Endodermal cell (in vitro differentiated cells): ENCODE results near the gene PRR35. TPM values are rescaled to one million over a fixed set of nuclear protein-coding genes. Genes with fewer than 3 reads are reported as not detected.
A peak's percentile ranks its signal among the peaks of the same experiment; 100 is the strongest.

Source experiments
- DNase-seq: peaks from one replicate; pipeline ENCODE4 v3.0.0-alpha.2; 2017
- H3K27ac ChIP-seq: 2 replicates; pipeline ENCODE4 v1.5.1; 2013; ENCODE audit warnings: mild to moderate bottlenecking, low read depth, low read length, moderate library complexity
- H3K27me3 ChIP-seq: 2 replicates; pipeline ENCODE4 v1.6.1; 2013; ENCODE audit warnings: mild to moderate bottlenecking, low read length, moderate library complexity; ENCODE audit not compliant: insufficient read depth, control insufficient read depth, poor library complexity, severe bottlenecking
- H3K36me3 ChIP-seq: 2 replicates; pipeline ENCODE4 v1.7.0; 2013; ENCODE audit warnings: mild to moderate bottlenecking, low read length, moderate library complexity; ENCODE audit not compliant: control insufficient read depth, insufficient read depth
- H3K4me1 ChIP-seq: one replicate; pipeline ENCODE4 v1.7.0; 2013; ENCODE audit warnings: low read length; ENCODE audit not compliant: control insufficient read depth, insufficient read depth
- H3K4me3 ChIP-seq: 2 replicates; pipeline ENCODE4 v1.5.1; 2013; ENCODE audit warnings: mild to moderate bottlenecking, low read length, moderate library complexity
- H3K9ac ChIP-seq: 2 replicates; pipeline ENCODE4 v1.6.1; 2013; ENCODE audit warnings: mild to moderate bottlenecking, low read length, moderate library complexity; ENCODE audit not compliant: poor library complexity, severe bottlenecking; ENCODE audit errors: extremely low read depth
- H3K9me3 ChIP-seq: 2 replicates; pipeline ENCODE4 v1.6.1; 2013; ENCODE audit warnings: mild to moderate bottlenecking, low read length, moderate library complexity; ENCODE audit not compliant: control insufficient read depth
- H3K27ac Mint-ChIP-seq: 2 replicates; pipeline ENCODE4 v1.8.0; 2020; ENCODE audit warnings: mixed read lengths
- H3K27me3 Mint-ChIP-seq: 2 replicates; pipeline ENCODE4 v1.8.0; 2021; ENCODE audit warnings: mild to moderate bottlenecking, mixed read lengths; ENCODE audit not compliant: insufficient read depth
- H3K36me3 Mint-ChIP-seq: 2 replicates; pipeline ENCODE4 v1.8.0; 2020; ENCODE audit warnings: low read depth, mixed read lengths
- H3K4me1 Mint-ChIP-seq: 2 replicates; pipeline ENCODE4 v1.8.0; 2020; ENCODE audit warnings: mixed read lengths
- H3K4me3 Mint-ChIP-seq: 2 replicates; pipeline ENCODE4 v1.8.0; 2020; ENCODE audit warnings: mild to moderate bottlenecking, moderate library complexity, mixed read lengths
- H3K9me3 Mint-ChIP-seq: 2 replicates; pipeline ENCODE4 v1.8.0; 2020; ENCODE audit warnings: mild to moderate bottlenecking, mixed read lengths
- WGBS, 2 experiments: methylation state at CpG; one replicate each; pipeline versions ENCODE4 v1.1.5 to v1.1.7; 2013; ENCODE audit warnings: missing lambda C conversion rate in 2 of 2, mixed read lengths in 1 of 2; ENCODE audit not compliant: insufficient coverage in 1 of 2, insufficient read length in 1 of 2; 5-methylcytosine and 5-hydroxymethylcytosine counted together
- total RNA-seq, 2 donors: library from RNA; stranded (reverse); fragmentation: NEBNext Ultra II Directional in 1 of 2; extraction: Animal tissue kit (Norgen Biotek cat#: 25700) in 1 of 2; gene quantifications; 2 replicates in 1 of 2; 3 replicates in 1 of 2; pipeline ENCODE4 v1.2.1, GENCODE V29; 2021
- TF ChIP-seq, protein P1 (sequence below): fragments of 200-600 bp; sonication (generic); conservative IDR thresholded peaks from 2 replicates; pipeline ENCODE4 v1.5.0; 2021; ENCODE audit warnings: antibody characterized with exemption, mild to moderate bottlenecking

PRR35 gene
- total RNA-seq, 2 donors from 2014 or later, result 0.29 to 0.62 TPM

DNA sequence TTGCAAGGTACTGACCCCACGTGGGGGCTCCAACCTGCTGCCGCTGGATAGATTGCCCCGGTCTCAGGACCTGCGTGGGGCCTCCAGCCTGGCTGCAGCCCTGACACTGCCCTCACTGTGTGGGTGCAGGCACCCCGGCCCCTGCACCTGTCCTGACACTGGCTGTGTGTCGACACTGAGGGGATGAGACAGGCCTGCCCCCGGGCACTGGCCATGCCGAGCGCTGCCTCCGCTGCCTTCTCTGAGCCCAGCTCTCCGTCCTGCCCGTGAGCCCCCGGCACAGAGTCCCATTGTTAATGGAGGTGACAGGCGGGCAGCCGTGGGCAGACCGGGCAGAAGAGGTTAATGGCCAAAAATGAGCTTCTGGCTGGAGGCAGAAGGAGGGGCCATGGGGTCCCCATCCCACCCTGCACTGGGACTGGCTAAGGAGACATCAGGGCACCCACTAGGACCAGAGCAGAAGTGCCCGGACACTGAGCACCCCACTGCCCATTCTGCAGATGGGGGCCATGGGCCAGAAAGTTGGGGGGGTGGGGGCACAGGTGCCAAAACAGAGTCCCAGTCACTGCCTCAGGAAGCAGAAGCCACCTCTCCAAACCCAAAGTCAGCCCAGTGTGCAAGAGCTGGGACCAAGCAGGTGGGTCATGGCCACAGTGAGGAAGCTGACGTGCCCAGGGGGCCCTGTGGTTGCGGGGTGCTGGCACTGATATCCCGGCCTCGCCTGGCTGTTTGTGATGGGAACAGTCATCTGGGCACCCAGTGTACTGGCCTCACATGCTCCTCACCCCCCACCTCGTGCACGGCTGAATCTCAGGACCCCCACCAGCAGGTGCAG is 2.5 kb upstream of the PRR35 start:
- H3K36me3 ChIP-seq, result no peaks in the 10 kb centered on the region

GRCh38 chr16:558298-559020 is 1.7 kb upstream of the PRR35 start:
- no peak overlapping the region for H3K9ac ChIP-seq
- WGBS, 2 experiments, result 88% methylated on average over 11 to 22 of the region's 22 CpGs
- no peak for DNase-seq
- H3K36me3 ChIP-seq, result no peaks in the 10 kb centered on the region
- H3K27ac ChIP-seq, result no peak overlapping the region
- no peaks in the 10 kb centered on the region for H3K9me3 Mint-ChIP-seq
- H3K4me1 ChIP-seq, result no peaks in the 10 kb centered on the region
- H3K27me3 ChIP-seq, result peaks cover 45% of the 10 kb centered on the region
- peaks cover 3% of the 10 kb centered on the region for H3K36me3 Mint-ChIP-seq
- TF ChIP-seq, protein P1, sequence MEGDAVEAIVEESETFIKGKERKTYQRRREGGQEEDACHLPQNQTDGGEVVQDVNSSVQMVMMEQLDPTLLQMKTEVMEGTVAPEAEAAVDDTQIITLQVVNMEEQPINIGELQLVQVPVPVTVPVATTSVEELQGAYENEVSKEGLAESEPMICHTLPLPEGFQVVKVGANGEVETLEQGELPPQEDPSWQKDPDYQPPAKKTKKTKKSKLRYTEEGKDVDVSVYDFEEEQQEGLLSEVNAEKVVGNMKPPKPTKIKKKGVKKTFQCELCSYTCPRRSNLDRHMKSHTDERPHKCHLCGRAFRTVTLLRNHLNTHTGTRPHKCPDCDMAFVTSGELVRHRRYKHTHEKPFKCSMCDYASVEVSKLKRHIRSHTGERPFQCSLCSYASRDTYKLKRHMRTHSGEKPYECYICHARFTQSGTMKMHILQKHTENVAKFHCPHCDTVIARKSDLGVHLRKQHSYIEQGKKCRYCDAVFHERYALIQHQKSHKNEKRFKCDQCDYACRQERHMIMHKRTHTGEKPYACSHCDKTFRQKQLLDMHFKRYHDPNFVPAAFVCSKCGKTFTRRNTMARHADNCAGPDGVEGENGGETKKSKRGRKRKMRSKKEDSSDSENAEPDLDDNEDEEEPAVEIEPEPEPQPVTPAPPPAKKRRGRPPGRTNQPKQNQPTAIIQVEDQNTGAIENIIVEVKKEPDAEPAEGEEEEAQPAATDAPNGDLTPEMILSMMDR, result no peak
- H3K4me3 Mint-ChIP-seq, result no peak overlapping the region
- no peak overlapping the region for H3K4me3 ChIP-seq
- no peak overlapping the region for H3K27ac Mint-ChIP-seq
- H3K27me3 Mint-ChIP-seq, result peaks cover 30% of the 10 kb centered on the region
- no peaks in the 10 kb centered on the region for H3K9me3 ChIP-seq
- no peaks in the 10 kb centered on the region for H3K4me1 Mint-ChIP-seq

More for the DNA sequence above, 2.5 kb upstream of the PRR35 start:
- Histone ChIP-seq H3K4me1 (no peaks in the 10 kb centered on the region), H3K9me3 (no peaks in the 10 kb centered on the region), H3K4me3 (no peak overlapping the region), H3K27me3 (peaks cover 44% of the 10 kb centered on the region), H3K9ac (no peak overlapping the region), H3K27ac (no peak overlapping the region)
- TF ChIP-seq, protein P1, result no peak
- no peak for DNase-seq
- Mint-ChIP-seq H3K27me3 (peaks cover 30% of the 10 kb centered on the region), H3K4me3 (no peak overlapping the region), H3K27ac (no peak overlapping the region), H3K4me1 (no peaks in the 10 kb centered on the region), H3K36me3 (peaks cover 5% of the 10 kb centered on the region), H3K9me3 (no peaks in the 10 kb centered on the region)
- WGBS, 2 experiments, result 88 to 93% methylated on average over 16 to 23 of the region's 23 CpGs

DNA sequence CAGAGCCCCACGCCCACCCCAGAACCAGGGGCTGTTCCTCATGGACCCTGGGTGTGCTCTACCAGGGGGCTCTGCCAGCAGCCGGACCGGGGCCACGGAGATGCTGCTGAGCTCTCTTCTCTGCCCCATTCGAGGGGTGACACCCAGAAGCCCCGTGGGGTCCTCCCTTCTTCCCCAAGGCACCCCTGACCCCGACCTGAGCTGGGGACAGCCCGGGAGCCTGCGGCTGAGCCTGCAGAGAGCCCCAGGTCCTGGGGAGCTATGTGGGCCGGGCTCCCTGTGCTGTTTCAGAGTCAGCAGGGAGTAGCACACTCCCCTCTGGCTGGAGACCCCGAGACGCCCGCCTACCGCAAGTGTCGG is 1.2 kb upstream of the PRR35 start:
- no peaks in the 10 kb centered on the region for H3K36me3 ChIP-seq
- no peak overlapping the region for H3K4me3 ChIP-seq
- peaks cover 45% of the 10 kb centered on the region for H3K27me3 ChIP-seq
- no peak overlapping the region for H3K9ac ChIP-seq
- Mint-ChIP-seq H3K36me3 (peaks cover 3% of the 10 kb centered on the region), H3K4me1 (no peaks in the 10 kb centered on the region), H3K9me3 (no peaks in the 10 kb centered on the region), H3K4me3 (peak overlapping the region; percentile 39), H3K27me3 (peaks cover 30% of the 10 kb centered on the region), H3K27ac (no peak overlapping the region)
- WGBS, 2 experiments, result 88 to 95% methylated on average over 7 to 15 of the region's 15 CpGs
- no peaks in the 10 kb centered on the region for H3K9me3 ChIP-seq
- no peak for DNase-seq
- H3K27ac ChIP-seq, result no peak overlapping the region
- TF ChIP-seq, protein P1, result no peak
- H3K4me1 ChIP-seq, result no peaks in the 10 kb centered on the region
